Hematopoietic multipotent progenitor cell (in vitro differentiated cells): Measurements from ENCODE around the gene PHLDA2. TPM values are rescaled to one million over a fixed set of nuclear protein-coding genes. Genes with fewer than 3 reads are reported as not detected.

Source experiments
- DNase-seq, 3 donors: peaks; one replicate each; pipeline ENCODE4 v3.0.0-alpha.2; 2011 to 2015; ENCODE audit warnings: low read depth in 2 of 3, low spot score in 2 of 3
- small RNA-seq: library from RNA; depleted of rRNA; stranded (forward); fragments of <200 nt; gene quantifications from one replicate; pipeline ENCODE3, GENCODE V24; 2012
- total RNA-seq: library from RNA; depleted of rRNA; stranded (reverse); fragments of >200 nt; gene quantifications from one replicate; pipeline ENCODE4 v1.2.3, GENCODE V29; 2012

Gene PHLDA2
- total RNA-seq, 1 donor, result 1.1 TPM

GRCh38 chr11:2883979-2884815 lies 45.0 kb downstream of the PHLDA2 start:
- DNase-seq, result peak in 1 of 3 donors; percentile 15

GRCh38 chr11:2883640-2883978 lies 45.6 kb downstream of the PHLDA2 start:
- DNase-seq, result no peak

GRCh38 chr11:2882396-2883110 lies 46.7 kb downstream of the PHLDA2 start:
- DNase-seq, result no peak

GRCh38 chr11:2881981-2882375 lies 47.2 kb downstream of the PHLDA2 start:
- no peak for DNase-seq

GRCh38 chr11:2881076-2881980 lies 47.9 kb downstream of the PHLDA2 start:
- DNase-seq, result no peak

GRCh38 chr11:2880646-2881045 lies 48.6 kb downstream of the PHLDA2 start:
- no peak for DNase-seq

- DNase-seq, result no peak
Measured at GRCh38 chr11:2878782-2879181, 50.4 kb downstream of the PHLDA2 start.

Small RNAs within 50 kb of the gene (small RNA-seq; reads per million reads assigned to genes)
- gene SNORA54, result 29.1 reads per million, percentile 95 among the genes with 10 or more reads in this experiment

Other genes starting within 250 kb of the PHLDA2 start
- 2.7 TPM for gene KCNQ1OT1, start 229.4 kb downstream of the PHLDA2 start, total RNA-seq
- 20.7 TPM for gene CDKN1C, start 43.6 kb downstream of the PHLDA2 start, total RNA-seq
- gene NAP1L4, start 62.9 kb upstream of the PHLDA2 start, total RNA-seq, result 90.2 TPM
- 16.7 TPM for gene CARS1, start 128.0 kb upstream of the PHLDA2 start, total RNA-seq
- gene OSBPL5, start 235.9 kb upstream of the PHLDA2 start, total RNA-seq, result 20.5 TPM